A673 (cell line): ENCODE measurements around the gene PYGM. TPM values are rescaled to one million over a fixed set of nuclear protein-coding genes. Genes with fewer than 3 reads are reported as not detected.

Source experiments
- BruUV-seq: library from RNA; stranded (reverse); fragments of 400-500 nt; replicated peaks from 2 replicates; lab custom pipeline; 2021; lab: Mats Ljungman, UMichigan
- CTCF ChIA-PET: fragments of 300-600 bp; sonication (Branson Sonifier 250); formaldehyde crosslinking; loops from one replicate; lab custom pipeline; 2022; ENCODE audit warnings: antibody characterized with exemption; lab: Charles Lee
- POLR2A ChIA-PET: fragments of 300-600 bp; sonication (Branson Sonifier 250); formaldehyde crosslinking; loops from one replicate; lab custom pipeline; 2022; ENCODE audit warnings: antibody characterized with exemption; ENCODE audit not compliant: low non-redundant PET; lab: Charles Lee
- DNase-seq: peaks from one replicate; pipeline ENCODE4 v3.0.0-alpha.2; 2015; ENCODE audit warnings: low spot score
- H3K27ac ChIP-seq: fragments of 200-600 bp; sonication (generic); 2 replicates; pipeline ENCODE4 v1.5.1; 2016; ENCODE audit warnings: mixed run types, low read depth, mild to moderate bottlenecking, mixed read lengths, antibody characterized with exemption, low read length; ENCODE audit not compliant: poor library complexity, severe bottlenecking
- H3K27me3 ChIP-seq: fragments of 200-600 bp; sonication (generic); replicated peaks from 2 replicates; pipeline ENCODE4 v1.6.1; 2017; ENCODE audit warnings: mixed run types, low read depth, mild to moderate bottlenecking, mixed read lengths, antibody characterized with exemption, low read length; ENCODE audit not compliant: insufficient read depth, poor library complexity
- H3K36me3 ChIP-seq: fragments of 200-600 bp; sonication (generic); 2 replicates; pipeline ENCODE4 v1.6.1; 2016; ENCODE audit warnings: mixed run types, mild to moderate bottlenecking, mixed read lengths, antibody characterized with exemption, low read length; ENCODE audit not compliant: insufficient read depth, poor library complexity, severe bottlenecking
- H3K4me1 ChIP-seq: fragments of 200-600 bp; sonication (generic); 2 replicates; pipeline ENCODE4 v1.6.1; 2017; ENCODE audit warnings: mixed run types, mild to moderate bottlenecking, mixed read lengths, antibody characterized with exemption, low read length; ENCODE audit not compliant: insufficient read depth, poor library complexity, severe bottlenecking
- H3K4me3 ChIP-seq: fragments of 200-600 bp; sonication (generic); 2 replicates; pipeline ENCODE4 v1.5.1; 2016; ENCODE audit warnings: low read depth, mixed run types, mild to moderate bottlenecking, mixed read lengths, low read length; ENCODE audit not compliant: poor library complexity, severe bottlenecking
- H3K9me3 ChIP-seq: fragments of 200-600 bp; sonication (generic); 2 replicates; pipeline ENCODE4 v1.6.1; 2016; ENCODE audit warnings: mixed run types, low read depth, mild to moderate bottlenecking, mixed read lengths, antibody characterized with exemption, low read length; ENCODE audit not compliant: poor library complexity, severe bottlenecking
- CTCF ChIP-seq: fragments of 300-800, 200-600 bp; sonication (generic); conservative IDR thresholded peaks from 2 replicates; pipeline ENCODE4 v1.5.1; 2017; ENCODE audit warnings: low read depth, mild to moderate bottlenecking, antibody characterized with exemption, low read length, moderate library complexity, mixed read lengths
- EZH2 ChIP-seq: fragments of 200-600 bp; sonication (generic); IDR thresholded peaks from 2 replicates; pipeline ENCODE4 v1.6.1; 2017; ENCODE audit warnings: borderline replicate concordance, low read depth, mild to moderate bottlenecking, mixed read lengths, antibody characterized with exemption, low read length; ENCODE audit not compliant: poor library complexity, severe bottlenecking
- intact Hi-C: fragments of 100-400 bp; cut with micrococcal nuclease; formaldehyde crosslinking; loops from one replicate; pipeline ENCODE4 v1.10.0; 2022; ENCODE audit not compliant: unreplicated experiment
- total RNA-seq: library from RNA; stranded (reverse); gene quantifications from 2 replicates; pipeline ENCODE4 v1.2.3, GENCODE V29; 2021

Gene PYGM
- total RNA-seq, 1 experiment from 2014 or later, result 2.4 TPM

- peaks cover 97% of the 10 kb centered on the region for H3K36me3 ChIP-seq
- CTCF ChIA-PET, result interaction anchor here (0.8 kb wide), 1 partner anchor 11 kb away, joined by 3 read pairs; the partner anchor contains the start of gene SF1
- H3K4me3 ChIP-seq, result no peak overlapping the region
- POLR2A ChIA-PET, result interaction anchor here (0.7 kb wide), 1 partner anchor 11 kb away, joined by 4 read pairs; the partner anchor contains the start of gene SF1
- DNase-seq, result peak; percentile 91
- H3K4me1 ChIP-seq, result peaks cover 42% of the 10 kb centered on the region
- BruUV-seq, result no TSS peak
- peak; percentile 94 for TF ChIP-seq CTCF
- no peak for TF ChIP-seq EZH2
- peak overlapping the region; percentile 48 for H3K27ac ChIP-seq
- no peaks in the 10 kb centered on the region for H3K9me3 ChIP-seq
- intact Hi-C loops, result no loop called here
- H3K27me3 ChIP-seq, result no peaks in the 10 kb centered on the region
Observed at GRCh38 chr11:64767344-64768299, 7.8 kb upstream of the PYGM start.

- no TSS peak for BruUV-seq
- intact Hi-C loops, result no loop called here
Observed at GRCh38 chr11:64766881-64767280, 7.1 kb upstream of the PYGM start.

More at GRCh38 chr11:64766881-64767280, 7.1 kb upstream of the PYGM start:
- ChIA-PET POLR2A (no interaction called here), CTCF (no interaction called here)
- Histone ChIP-seq H3K4me1 (peaks cover 37% of the 10 kb centered on the region), H3K9me3 (no peaks in the 10 kb centered on the region), H3K4me3 (no peak overlapping the region), H3K27ac (no peak overlapping the region), H3K27me3 (no peaks in the 10 kb centered on the region), H3K36me3 (peaks cover 95% of the 10 kb centered on the region)
- TF ChIP-seq CTCF (no peak), EZH2 (no peak)
- no peak for DNase-seq
